Measurements from ENCODE around the gene NDRG3.
A peak's percentile ranks its signal among the peaks of the same experiment; 100 is the strongest.
"Not testable (repeated sequence)": the region's sequence is repeated elsewhere in the genome, so short reads cannot be mapped to it uniquely, and the experiment has no call there.

Gene NDRG3

DNA sequence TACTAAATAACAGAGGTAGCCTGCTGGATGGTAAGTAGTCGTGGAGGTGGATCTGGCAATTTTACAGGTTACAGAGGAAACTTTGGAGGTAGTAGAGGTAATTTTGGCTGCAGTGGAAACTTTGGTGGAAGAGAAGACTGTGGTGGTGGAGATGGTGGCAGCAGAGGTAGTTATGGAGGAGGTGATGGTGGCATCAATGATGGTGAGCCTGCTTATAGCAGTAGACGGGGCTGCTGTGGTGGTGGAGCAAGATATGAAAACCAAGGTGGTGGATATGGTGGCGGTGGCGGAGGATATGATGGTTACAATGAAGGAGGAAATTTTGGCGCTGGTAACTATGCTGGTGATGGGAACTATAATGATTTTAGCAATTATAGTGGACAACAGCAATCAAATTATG lies 125.0 kb downstream of the NDRG3 start:
- TF ChIP-seq, protein P1, sequence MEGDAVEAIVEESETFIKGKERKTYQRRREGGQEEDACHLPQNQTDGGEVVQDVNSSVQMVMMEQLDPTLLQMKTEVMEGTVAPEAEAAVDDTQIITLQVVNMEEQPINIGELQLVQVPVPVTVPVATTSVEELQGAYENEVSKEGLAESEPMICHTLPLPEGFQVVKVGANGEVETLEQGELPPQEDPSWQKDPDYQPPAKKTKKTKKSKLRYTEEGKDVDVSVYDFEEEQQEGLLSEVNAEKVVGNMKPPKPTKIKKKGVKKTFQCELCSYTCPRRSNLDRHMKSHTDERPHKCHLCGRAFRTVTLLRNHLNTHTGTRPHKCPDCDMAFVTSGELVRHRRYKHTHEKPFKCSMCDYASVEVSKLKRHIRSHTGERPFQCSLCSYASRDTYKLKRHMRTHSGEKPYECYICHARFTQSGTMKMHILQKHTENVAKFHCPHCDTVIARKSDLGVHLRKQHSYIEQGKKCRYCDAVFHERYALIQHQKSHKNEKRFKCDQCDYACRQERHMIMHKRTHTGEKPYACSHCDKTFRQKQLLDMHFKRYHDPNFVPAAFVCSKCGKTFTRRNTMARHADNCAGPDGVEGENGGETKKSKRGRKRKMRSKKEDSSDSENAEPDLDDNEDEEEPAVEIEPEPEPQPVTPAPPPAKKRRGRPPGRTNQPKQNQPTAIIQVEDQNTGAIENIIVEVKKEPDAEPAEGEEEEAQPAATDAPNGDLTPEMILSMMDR (conservative IDR thresholded peaks at IDR 0.05; ENCODE audit: low read depth, low read length): no peak
- H3K4me3 ChIP-seq (ENCODE audit: low read length): no peak overlapping the region
- no peak for DNase-seq (ENCODE audit: low read depth)

DNA sequence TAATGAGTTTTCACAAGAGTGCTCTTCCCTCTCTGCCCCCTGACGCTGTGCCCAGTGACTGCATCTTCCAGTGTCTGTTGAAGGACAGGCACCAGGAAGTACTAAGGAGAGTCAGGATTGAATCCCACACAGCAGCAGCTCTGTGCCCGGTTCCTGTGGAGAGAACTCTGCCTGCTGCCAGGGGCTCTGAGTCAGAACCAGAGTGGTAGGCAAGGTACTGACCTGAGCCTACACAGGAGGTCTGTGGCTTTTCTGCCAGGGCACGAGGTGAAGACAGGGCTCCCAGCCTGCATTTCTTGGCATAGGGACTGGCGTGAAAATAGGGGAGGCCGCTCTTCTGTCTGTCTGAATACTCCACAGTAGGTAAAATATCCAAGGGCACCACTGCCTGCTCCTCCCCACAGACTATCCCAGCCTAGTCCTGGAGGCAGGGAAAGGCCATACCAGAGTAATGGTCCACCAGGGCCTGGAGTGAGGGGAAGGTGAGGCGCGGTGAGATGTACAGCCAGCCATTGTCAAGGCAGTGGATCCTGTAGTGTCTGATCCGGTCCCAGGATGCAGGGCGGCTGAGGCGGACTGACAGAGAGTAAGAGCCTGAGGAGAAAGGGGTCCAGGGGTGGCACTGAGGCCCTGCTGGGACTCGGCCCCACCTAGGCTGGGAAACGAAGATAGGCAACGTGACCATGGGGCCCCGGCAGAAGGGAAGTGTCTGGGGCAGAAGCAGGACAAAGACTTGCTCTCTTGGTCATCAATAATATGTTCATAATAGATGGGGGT lies 130.9 kb downstream of the NDRG3 start:
- TF ChIP-seq, protein P1 (conservative IDR thresholded peaks at IDR 0.05; ENCODE audit: low read depth, low read length): no peak
- no peak for DNase-seq (ENCODE audit: low read depth)
- no peak overlapping the region for H3K4me3 ChIP-seq (ENCODE audit: low read length)

DNA sequence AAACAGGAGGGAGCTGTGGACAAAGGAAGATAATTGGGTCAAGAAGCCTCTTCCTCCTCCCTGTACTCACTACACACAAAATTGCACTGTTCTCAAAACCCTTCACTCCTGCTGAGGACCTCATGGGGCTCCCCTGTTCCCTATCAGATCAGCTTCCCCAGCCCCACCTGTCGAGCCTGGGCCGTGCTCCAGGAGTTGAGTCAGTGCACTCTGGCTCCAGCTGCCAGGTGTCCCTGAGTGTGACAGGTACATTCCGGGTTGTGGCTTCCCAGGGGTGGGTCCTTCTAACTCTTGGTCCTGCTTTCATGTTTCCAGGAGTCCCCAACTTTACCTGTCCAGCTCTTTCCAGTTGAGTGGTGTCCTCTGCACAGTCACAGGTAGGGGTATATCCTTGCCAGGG lies 131.9 kb downstream of the NDRG3 start:
- TF ChIP-seq, protein P1 (conservative IDR thresholded peaks at IDR 0.05; ENCODE audit: low read depth, low read length): no peak
- H3K4me3 ChIP-seq (ENCODE audit: low read length): no peak overlapping the region
- DNase-seq (ENCODE audit: low read depth): no peak

DNA sequence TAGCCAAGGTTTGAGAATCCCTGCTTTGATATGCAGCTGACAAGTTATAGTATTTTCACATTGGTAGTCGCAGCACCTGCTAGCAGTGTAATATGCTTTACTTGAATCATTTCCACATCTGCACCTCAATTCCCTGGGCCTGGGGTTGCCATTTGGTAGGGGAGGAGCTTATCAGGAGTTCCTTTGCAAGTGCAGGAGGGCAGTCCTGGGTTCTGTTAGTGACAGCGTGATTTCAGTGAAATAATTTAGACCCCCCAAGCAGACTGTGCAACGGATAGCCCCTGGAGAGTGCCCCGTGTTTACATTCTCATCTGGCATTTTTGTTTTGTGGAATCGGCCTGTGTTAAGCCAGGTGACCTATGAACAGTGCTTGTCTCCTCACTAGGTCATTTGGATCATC lies 134.3 kb downstream of the NDRG3 start:
- TF ChIP-seq, protein P1 (conservative IDR thresholded peaks at IDR 0.05; ENCODE audit: low read depth, low read length): no peak
- DNase-seq (ENCODE audit: low read depth): no peak
- H3K4me3 ChIP-seq (ENCODE audit: low read length): no peak overlapping the region

DNA sequence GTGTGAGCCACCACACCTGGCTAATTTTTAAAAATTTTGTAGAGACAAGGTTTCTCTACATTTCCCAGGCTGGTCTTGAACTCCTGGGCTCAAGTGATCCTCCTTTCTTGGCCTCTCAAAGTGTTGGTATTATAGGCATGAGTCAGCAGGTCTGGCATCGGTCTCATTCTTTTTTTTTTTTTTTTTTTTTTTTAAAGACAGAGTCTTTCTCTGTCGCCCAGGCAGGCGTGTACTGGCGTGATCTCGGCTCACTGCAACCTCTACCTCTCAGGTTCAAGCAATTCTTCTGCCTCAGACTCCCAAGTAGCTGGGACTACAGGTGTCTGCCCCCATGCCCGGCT lies 137.5 kb downstream of the NDRG3 start:
- not testable (repeated sequence) for H3K4me3 ChIP-seq (ENCODE audit: low read length); DNase-seq (ENCODE audit: low read depth)

DNA sequence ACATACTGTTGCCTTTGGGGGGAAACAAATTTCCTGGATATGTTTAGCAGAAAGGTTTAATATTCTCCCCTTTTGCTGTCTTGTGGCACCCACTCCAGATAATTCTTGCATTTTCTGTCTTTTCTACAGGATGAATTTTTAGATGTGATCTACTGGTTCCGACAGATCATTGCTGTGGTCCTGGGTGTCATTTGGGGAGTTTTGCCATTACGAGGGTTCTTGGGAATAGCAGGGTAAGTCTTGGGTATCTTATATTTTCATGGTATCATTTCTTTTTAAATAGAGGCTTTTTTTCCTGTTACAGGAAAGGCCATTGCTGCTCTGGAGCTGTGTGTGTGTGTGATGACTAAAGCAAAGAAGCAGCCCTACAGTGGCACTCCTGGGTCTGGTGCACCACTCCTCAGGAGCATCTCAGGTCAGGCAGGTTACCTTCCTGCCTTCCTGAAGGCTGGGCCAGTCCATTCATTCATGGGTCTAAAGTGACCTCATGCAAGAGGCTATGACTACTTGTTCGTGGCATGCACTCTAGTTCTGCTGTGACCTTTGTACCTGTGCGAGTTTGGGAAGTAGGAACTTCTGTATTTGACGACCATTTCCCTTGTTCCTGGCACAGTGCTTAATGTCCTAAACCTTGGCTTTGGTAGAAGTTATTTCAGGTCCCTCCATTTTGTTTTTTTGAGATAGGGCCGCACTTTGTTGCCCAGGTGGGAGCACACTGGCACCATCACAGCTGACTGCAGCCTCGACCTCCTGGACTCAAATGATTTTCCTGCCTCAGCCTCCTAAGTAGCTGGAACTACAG lies 138.1 kb downstream of the NDRG3 start:
- TF ChIP-seq, protein P1 (conservative IDR thresholded peaks at IDR 0.05; ENCODE audit: low read depth, low read length): no peak
- DNase-seq (ENCODE audit: low read depth): no peak
- no peak overlapping the region for H3K4me3 ChIP-seq (ENCODE audit: low read length)

DNA sequence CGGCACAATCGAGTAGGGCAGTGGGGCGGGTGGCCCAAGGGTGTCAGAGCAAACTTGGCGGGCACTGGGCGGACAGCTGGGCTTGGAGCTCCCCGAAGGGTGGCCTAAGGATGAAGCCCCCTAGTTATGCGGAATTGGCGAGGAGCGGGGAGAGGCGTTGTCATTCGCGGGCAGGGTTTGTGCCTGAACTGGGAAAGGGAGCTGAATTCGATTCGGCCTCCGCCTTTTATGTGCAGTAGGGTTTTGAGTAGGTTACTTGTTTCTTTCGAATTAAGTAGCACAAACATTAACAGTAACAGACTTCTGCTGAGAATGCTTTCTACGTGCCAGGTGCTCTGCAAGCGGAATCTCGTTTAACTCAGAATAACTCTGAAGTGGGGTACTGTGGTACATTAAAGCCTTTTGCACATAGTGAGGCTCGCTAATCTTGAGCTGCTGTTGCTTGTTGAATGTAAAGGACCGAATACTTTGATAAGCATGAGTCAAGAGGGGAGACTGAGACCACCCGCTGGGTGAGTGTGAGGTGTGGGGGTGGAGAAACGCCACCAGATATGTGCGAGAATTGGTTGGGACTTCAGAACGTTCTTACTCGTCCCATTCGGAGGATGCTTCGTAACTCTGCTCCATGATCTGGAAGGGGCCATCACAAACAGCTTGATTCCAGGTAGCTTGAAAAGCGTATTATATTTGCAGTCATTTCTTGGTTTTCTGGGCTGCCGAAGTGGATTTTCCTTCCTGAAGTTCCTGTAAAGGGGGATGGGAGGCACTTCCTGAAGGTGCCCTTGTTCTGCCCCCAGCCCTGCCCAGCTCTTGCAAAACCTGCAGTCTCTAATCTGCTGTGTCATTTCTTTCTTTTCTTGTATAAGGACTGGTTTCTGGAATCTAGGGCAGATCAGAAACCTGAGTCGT lies 139.5 kb downstream of the NDRG3 start:
- DNase-seq (ENCODE audit: low read depth): peak; percentile 8
- TF ChIP-seq, protein P1 (conservative IDR thresholded peaks at IDR 0.05; ENCODE audit: low read depth, low read length): no peak
- H3K4me3 ChIP-seq (ENCODE audit: low read length): peak overlapping the region; percentile 98
